GM23338 (cell line): ENCODE data around the gene CPNE4. TPM values are rescaled to one million over a fixed set of nuclear protein-coding genes. Genes with fewer than 3 reads are reported as not detected.

ENCODE experiments used
- ATAC-seq: fragments of 200-7000 bp; cut with Tn5 transposase; 3 replicates; pipeline ENCODE4 v1.9.1; 2020
- DNase-seq: peaks from one replicate; pipeline ENCODE4 v3.0.0-alpha.2; 2015; ENCODE audit warnings: low spot score
- H2AFZ ChIP-seq: fragments of 200-600 bp; sonication (generic); 2 replicates; pipeline ENCODE4 v1.8.0; 2016; ENCODE audit warnings: antibody characterized with exemption, mild to moderate bottlenecking, moderate library complexity
- H3F3A ChIP-seq: fragments of 200-600 bp; sonication (generic); replicated peaks from 2 replicates; pipeline ENCODE4 v1.8.0; 2017; ENCODE audit warnings: antibody characterized with exemption, mixed run types, low read depth
- H3K27ac ChIP-seq: fragments of 200-600 bp; sonication (generic); 2 replicates; pipeline ENCODE4 v1.6.1; 2016; ENCODE audit warnings: low read depth
- H3K27me3 ChIP-seq: fragments of 200-600 bp; sonication (generic); 2 replicates; pipeline ENCODE4 v1.8.0; 2016; ENCODE audit warnings: mild to moderate bottlenecking, mixed run types, moderate library complexity; ENCODE audit not compliant: insufficient read depth
- H3K36me3 ChIP-seq: fragments of 200-600 bp; sonication (generic); 2 replicates; pipeline ENCODE4 v1.8.0; 2016; ENCODE audit warnings: mild to moderate bottlenecking; ENCODE audit not compliant: insufficient read depth
- H3K4me1 ChIP-seq: fragments of 200-600 bp; sonication (generic); 2 replicates; pipeline ENCODE4 v1.8.0; 2016; ENCODE audit warnings: mild to moderate bottlenecking, moderate library complexity; ENCODE audit not compliant: insufficient read depth
- H3K4me2 ChIP-seq: fragments of 200-600 bp; sonication (generic); 2 replicates; pipeline ENCODE4 v1.7.1; 2017; ENCODE audit warnings: mixed run types
- H3K4me3 ChIP-seq: fragments of 200-600 bp; sonication (generic); 2 replicates; pipeline ENCODE4 v1.6.1; 2016; ENCODE audit warnings: mixed run types
- H3K79me2 ChIP-seq: fragments of 200-600 bp; sonication (generic); replicated peaks from 2 replicates; pipeline ENCODE4 v1.8.0; 2017; ENCODE audit warnings: mild to moderate bottlenecking; ENCODE audit not compliant: insufficient read depth
- H3K9me2 ChIP-seq: fragments of 200-600 bp; sonication (generic); 2 replicates; pipeline ENCODE4 v1.8.0; 2017; ENCODE audit not compliant: insufficient read depth
- H4K20me1 ChIP-seq: fragments of 200-600 bp; sonication (generic); replicated peaks from 2 replicates; pipeline ENCODE4 v1.8.0; 2017; ENCODE audit warnings: mild to moderate bottlenecking; ENCODE audit not compliant: insufficient read depth
- H3K27ac Mint-ChIP-seq: 2 replicates; pipeline ENCODE4 v1.8.0; 2020; ENCODE audit warnings: inconsistent platforms, mild to moderate bottlenecking, moderate library complexity, mixed read lengths
- H3K27me3 Mint-ChIP-seq: 3 replicates; pipeline ENCODE4 v1.8.0; 2022; ENCODE audit warnings: low read depth, mild to moderate bottlenecking, moderate library complexity, mixed read lengths, inconsistent platforms; ENCODE audit not compliant: insufficient read depth, poor library complexity
- H3K36me3 Mint-ChIP-seq: 3 replicates; pipeline ENCODE4 v1.8.0; 2021; ENCODE audit warnings: low read depth, mild to moderate bottlenecking, inconsistent platforms, moderate library complexity, mixed read lengths
- H3K4me1 Mint-ChIP-seq: 3 replicates; pipeline ENCODE4 v1.8.0; 2020; ENCODE audit warnings: mild to moderate bottlenecking, inconsistent platforms, mixed read lengths
- H3K4me3 Mint-ChIP-seq: 3 replicates; pipeline ENCODE4 v1.8.0; 2021; ENCODE audit warnings: moderate library complexity, mild to moderate bottlenecking, inconsistent platforms, mixed read lengths
- H3K9me3 Mint-ChIP-seq: 3 replicates; pipeline ENCODE4 v1.8.0; 2020; ENCODE audit warnings: moderate library complexity, mild to moderate bottlenecking, inconsistent platforms, mixed read lengths
- CREB1 ChIP-seq: fragments of 250-450 bp; sonication (Bioruptor Pico); IDR thresholded peaks from 2 replicates; pipeline ENCODE4 v1.5.0; 2020; ENCODE audit warnings: low read depth, mild to moderate bottlenecking, moderate library complexity
- CTCF ChIP-seq, 2 experiments: fragments of 200-600 bp in 1 of 2; sonication (generic) in 1 of 2; conservative IDR thresholded peaks; 2 replicates each; pipeline versions ENCODE4 v1.5.1 to v1.6.1; 2016 to 2017; ENCODE audit warnings: antibody characterized with exemption in 2 of 2, low read depth in 2 of 2, mild to moderate bottlenecking in 2 of 2, moderate library complexity in 1 of 2
- ETS1 ChIP-seq: IDR thresholded peaks from 2 replicates; pipeline ENCODE4 v1.6.1; 2016; ENCODE audit warnings: antibody characterized with exemption
- EZH2 ChIP-seq: fragments of 200-600 bp; sonication (generic); IDR thresholded peaks from one replicate; pipeline ENCODE4 v1.8.0; 2017; ENCODE audit warnings: antibody characterized with exemption, mild to moderate bottlenecking, low read depth; ENCODE audit not compliant: unreplicated experiment
- EZH2phosphoT487 ChIP-seq: fragments of 200-600 bp; sonication (generic); IDR thresholded peaks from one replicate; pipeline ENCODE4 v1.8.1; 2018; ENCODE audit warnings: antibody characterized with exemption; ENCODE audit not compliant: unreplicated experiment
- JUNB ChIP-seq: IDR thresholded peaks from one replicate; pipeline ENCODE4 v1.6.1; 2016; ENCODE audit warnings: antibody characterized with exemption; ENCODE audit not compliant: unreplicated experiment
- NANOG ChIP-seq: IDR thresholded peaks from 2 replicates; pipeline ENCODE4 v1.6.1; 2016; ENCODE audit warnings: antibody characterized with exemption, borderline replicate concordance
- POLR2AphosphoS5 ChIP-seq: IDR thresholded peaks from 2 replicates; pipeline ENCODE4 v1.6.1; 2016; ENCODE audit warnings: antibody characterized with exemption, low read depth
- REST ChIP-seq: IDR thresholded peaks from one replicate; pipeline ENCODE4 v1.6.1; 2018; ENCODE audit warnings: antibody characterized with exemption; ENCODE audit not compliant: unreplicated experiment
- STAT1 ChIP-seq: IDR thresholded peaks from one replicate; pipeline ENCODE4 v1.6.1; 2016; ENCODE audit warnings: antibody characterized with exemption; ENCODE audit not compliant: unreplicated experiment
- ZNF114 ChIP-seq: fragments of 250-450 bp; sonication (Bioruptor Pico); IDR thresholded peaks from 2 replicates; pipeline ENCODE4 v1.5.0; 2020; ENCODE audit warnings: mild to moderate bottlenecking, moderate library complexity
- ZNF331 ChIP-seq: fragments of 250-450 bp; sonication (Bioruptor Pico); IDR thresholded peaks from 2 replicates; pipeline ENCODE4 v1.5.0; 2020; ENCODE audit warnings: low read depth, mild to moderate bottlenecking, moderate library complexity
- ZNF462 ChIP-seq: fragments of 250-450 bp; sonication (Bioruptor Pico); IDR thresholded peaks from 2 replicates; pipeline ENCODE4 v1.5.0; 2020; ENCODE audit warnings: mild to moderate bottlenecking, moderate library complexity
- polyA plus RNA-seq: library from polyadenylated mRNA; unstranded; fragments of >200 nt; fragmentation: Nextera tagmentation; extraction: Ambion mirVana; gene quantifications from 2 replicates; pipeline ENCODE4 v1.2.1, GENCODE V29; 2016
- total RNA-seq: library from RNA; depleted of rRNA; stranded (reverse); fragments of >200 nt; shearing (Covaris generic); gene quantifications from 2 replicates; pipeline ENCODE4 v1.2.3, GENCODE V29; 2014

The CPNE4 gene
- total and polyA plus RNA-seq, 2 experiments from 2014 or later, result 2.0 to 6.5 TPM

- Histone ChIP-seq H3K9me2 (no peaks in the 10 kb centered on the region), H3K36me3 (no peaks in the 10 kb centered on the region), H4K20me1 (0 out of 2 replicates have a peak, but pooled peaks cover 2% of the 10 kb centered on the region), H3K27me3 (no peaks in the 10 kb centered on the region), H3K4me3 (no peak overlapping the region), H3K4me2 (no peak overlapping the region), H3K27ac (0 out of 2 replicates have a peak overlapping the region, but pooled peaks have one; percentile 5), H3F3A (no peaks in the 10 kb centered on the region), H3K79me2 (no peaks in the 10 kb centered on the region), H3K4me1 (peaks cover 11% of the 10 kb centered on the region), H2AFZ (0 out of 2 replicates have a peak overlapping the region, but pooled peaks have one; percentile 32)
- ATAC-seq, result peak; percentile 45; the same call in 2 of the 3 replicates
- no peak for TF ChIP-seq POLR2AphosphoS5
- TF ChIP-seq CTCF (conservative IDR thresholded peaks at IDR 0.05; ENCODE audit: low read depth in 2 of 2), result no peak
- no peak for TF ChIP-seq CREB1 (CRISPR knock-in tag)
- TF ChIP-seq STAT1, result no peak
- no peak for TF ChIP-seq ZNF462 (CRISPR knock-in tag)
- no peak for TF ChIP-seq ZNF114 (CRISPR knock-in tag)
- TF ChIP-seq ZNF331 (CRISPR knock-in tag), result no peak
- TF ChIP-seq NANOG, result no peak
- TF ChIP-seq EZH2, result no peak
- no peak for TF ChIP-seq REST
- TF ChIP-seq EZH2phosphoT487, result no peak
- no peak for TF ChIP-seq JUNB
- no peak for TF ChIP-seq ETS1
- Mint-ChIP-seq H3K4me1 (peaks cover 20% of the 10 kb centered on the region), H3K9me3 (no peaks in the 10 kb centered on the region; the same call in 2 of the 3 replicates), H3K4me3 (no peak overlapping the region), H3K36me3 (no peaks in the 10 kb centered on the region), H3K27me3 (peaks cover 5% of the 10 kb centered on the region), H3K27ac (no peak overlapping the region)
- peak; percentile 42 for DNase-seq
These were observed 317.3 kb downstream of the CPNE4 start for GRCh38 chr3:131717493-131717892.
